ENCODE measurements around the gene FOXP1. TPM values are rescaled to one million over a fixed set of nuclear protein-coding genes. Genes with fewer than 3 reads are reported as not detected.
"Not testable (repeated sequence)": the region's sequence is repeated elsewhere in the genome, so short reads cannot be mapped to it uniquely, and the experiment has no call there.

The FOXP1 gene
- total RNA-seq, 1 experiment from 2014 or later: 31.8 TPM

DNA sequence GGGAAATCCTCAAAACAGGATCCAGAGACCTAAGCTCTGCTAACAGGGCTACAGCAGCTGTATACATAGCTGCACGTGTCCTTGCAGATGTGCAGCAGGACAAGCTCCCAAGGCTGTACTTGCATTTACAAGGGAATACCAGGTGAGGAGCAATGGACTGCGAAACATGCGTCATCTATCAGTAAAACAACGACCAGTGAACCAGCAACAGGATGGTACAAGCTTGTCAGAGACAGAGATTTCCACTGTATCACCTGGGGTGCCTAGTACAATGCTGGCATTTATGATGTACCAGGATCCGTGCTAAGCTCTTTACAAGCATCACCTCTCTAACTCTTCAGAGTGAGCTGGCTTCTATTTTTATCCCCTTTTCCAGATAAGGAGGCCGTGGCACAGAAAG, 227.3 kb downstream of the FOXP1 start:
- in situ Hi-C loops (cut with HindIII; ENCODE audit: low pct_unique_long_range_greater_than_20kb, low sequenced_read_pairs): no loop called here
- peak; percentile 47 for DNase-seq (ENCODE audit: low read depth)

DNA sequence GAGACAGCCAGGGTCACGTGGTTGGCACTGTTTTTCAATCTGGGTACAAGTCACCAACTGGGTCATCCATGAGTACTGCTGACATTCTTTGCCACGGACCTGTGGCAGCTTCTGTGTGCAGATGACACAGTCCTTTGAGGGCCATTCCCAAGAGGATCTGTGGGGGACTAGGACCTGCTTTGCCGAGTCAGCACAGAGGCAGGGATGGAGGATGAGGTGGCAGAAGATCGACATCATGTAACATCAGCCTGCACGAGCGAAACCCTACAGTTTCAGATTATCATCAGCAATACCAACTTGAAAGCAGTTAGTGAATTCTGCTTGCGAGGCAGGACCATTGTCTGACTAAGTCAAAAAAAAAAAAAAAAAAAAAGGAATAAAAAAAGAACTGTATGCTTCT, 227.7 kb downstream of the FOXP1 start:
- DNase-seq (ENCODE audit: low read depth): no peak
- in situ Hi-C loops (cut with HindIII; ENCODE audit: low pct_unique_long_range_greater_than_20kb, low sequenced_read_pairs): no loop called here

DNA sequence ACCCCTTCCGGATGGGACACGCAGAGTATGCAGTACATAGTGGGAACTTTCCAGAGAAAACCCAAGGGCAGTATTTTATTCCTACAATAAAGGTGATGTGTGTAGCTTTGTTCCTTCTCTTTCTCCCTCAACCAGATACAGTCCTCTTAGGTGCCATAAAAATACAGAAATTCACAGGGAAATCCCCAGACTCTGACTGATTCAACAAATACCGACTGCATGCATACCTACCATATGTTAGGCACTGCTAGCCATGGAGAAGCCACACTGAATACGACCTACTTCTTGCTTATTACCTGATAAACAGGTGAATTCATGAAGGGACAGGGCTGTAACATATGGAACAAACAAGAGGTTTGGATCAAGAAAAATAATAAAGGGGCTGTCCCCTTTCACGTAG, 228.5 kb downstream of the FOXP1 start:
- DNase-seq (ENCODE audit: low read depth): no peak
- in situ Hi-C loops (cut with HindIII; ENCODE audit: low pct_unique_long_range_greater_than_20kb, low sequenced_read_pairs): no loop called here

DNA sequence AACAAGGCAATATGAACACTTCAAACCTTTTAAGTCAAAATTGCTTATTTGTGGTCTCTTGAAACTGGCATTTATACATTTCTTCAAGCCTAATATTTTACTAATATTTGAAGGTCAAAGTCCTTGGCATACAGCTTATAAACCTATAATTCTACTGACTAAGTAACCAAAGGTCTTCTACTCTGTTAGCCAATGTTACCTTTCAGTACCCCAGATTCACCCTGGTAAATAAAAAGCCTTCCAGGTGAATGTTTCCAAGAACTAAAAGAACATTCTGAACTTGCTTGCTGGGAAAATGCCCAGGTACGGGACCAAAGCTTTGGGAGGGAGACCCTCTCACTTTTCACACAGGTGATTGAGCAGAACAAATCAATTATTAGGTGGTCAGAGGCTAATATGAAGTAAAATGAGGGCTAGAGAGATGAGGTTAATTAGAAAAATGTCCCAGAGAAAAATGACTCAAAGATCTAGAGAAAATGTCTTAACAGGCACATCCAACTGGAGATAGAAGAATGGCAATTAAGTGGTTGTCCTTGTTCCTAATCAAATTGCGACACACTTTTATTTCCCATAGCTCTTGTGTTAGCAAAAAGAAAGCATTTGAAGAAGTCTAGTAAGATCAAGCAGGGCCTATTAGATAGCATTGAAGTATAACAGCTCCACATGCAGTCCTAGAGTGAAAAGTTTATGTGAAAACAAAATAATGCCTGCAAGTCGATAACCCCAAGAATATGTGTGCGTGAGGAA, 232.0 kb downstream of the FOXP1 start:
- DNase-seq (ENCODE audit: low read depth): no peak
- in situ Hi-C loops (cut with HindIII; ENCODE audit: low pct_unique_long_range_greater_than_20kb, low sequenced_read_pairs): no loop called here

DNA sequence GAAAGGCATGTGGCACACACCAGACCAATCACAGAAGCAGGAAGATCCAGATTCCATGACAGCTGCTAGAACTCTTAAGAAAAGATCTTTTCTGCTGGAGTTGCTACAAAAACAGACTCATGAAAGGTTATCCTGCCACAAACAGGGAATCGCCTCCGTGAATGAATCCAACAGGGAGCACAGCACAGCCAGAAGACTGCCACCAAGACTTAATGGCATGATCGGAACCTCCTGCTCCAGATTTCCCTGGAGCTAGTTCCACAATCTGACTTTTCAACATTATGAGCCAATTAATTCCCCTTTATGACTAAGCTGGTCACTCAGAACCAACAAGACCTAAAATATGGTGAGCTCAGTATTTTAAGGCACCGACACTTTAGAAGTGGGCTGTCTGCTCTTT, 232.5 kb downstream of the FOXP1 start:
- no peak for DNase-seq (ENCODE audit: low read depth)
- in situ Hi-C loops (cut with HindIII; ENCODE audit: low pct_unique_long_range_greater_than_20kb, low sequenced_read_pairs): no loop called here

DNA sequence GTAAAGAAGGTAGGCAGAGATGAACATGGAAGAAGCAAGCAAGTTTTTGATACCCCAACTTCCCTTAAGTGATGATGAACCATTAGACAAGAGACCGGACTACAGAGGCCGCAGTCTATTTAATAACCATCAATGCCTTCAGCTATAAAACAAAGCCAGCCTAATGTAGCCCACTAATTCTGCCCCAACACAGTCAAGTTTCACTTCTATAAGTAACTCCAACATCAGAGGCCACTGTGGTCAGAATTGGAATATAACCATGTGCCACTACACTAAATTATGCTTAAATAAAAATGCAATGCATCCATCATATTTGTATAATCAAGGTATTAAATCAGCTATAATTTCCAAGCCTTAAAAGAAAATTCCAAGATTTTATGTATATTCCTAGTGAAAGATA, 234.7 kb downstream of the FOXP1 start:
- DNase-seq (ENCODE audit: low read depth): no peak
- in situ Hi-C loops (cut with HindIII; ENCODE audit: low pct_unique_long_range_greater_than_20kb, low sequenced_read_pairs): no loop called here

DNA sequence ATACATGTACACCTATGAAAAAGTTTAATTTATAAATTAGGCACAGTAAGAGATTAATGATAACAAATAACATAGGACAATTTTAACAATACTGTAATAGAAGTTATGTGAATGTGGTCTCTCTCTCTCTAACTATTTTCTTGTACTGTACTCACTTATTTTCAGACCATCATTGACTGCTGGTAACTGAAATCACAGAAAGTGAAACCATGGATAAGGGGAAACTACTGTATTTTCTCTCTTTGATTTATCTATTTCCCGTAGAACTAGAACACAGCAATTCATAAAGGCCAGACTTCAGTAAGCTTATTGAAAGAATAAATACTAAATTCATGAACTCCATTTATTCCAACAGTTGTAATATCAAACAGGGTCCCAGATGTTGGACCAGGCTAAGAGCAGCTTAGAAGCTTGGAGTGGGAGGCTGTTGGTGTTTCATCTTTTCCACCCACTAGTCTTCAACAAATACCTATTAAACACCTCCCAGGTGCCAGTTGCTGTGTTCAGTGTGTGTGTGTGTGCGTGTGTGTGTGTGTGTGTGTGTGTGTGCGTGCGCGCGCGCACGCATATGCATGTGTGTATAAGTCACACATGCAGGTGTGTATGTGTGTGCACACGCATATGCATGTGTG, 235.4 kb downstream of the FOXP1 start:
- in situ Hi-C loops (cut with HindIII; ENCODE audit: low pct_unique_long_range_greater_than_20kb, low sequenced_read_pairs): no loop called here
- no peak for DNase-seq (ENCODE audit: low read depth)

DNA sequence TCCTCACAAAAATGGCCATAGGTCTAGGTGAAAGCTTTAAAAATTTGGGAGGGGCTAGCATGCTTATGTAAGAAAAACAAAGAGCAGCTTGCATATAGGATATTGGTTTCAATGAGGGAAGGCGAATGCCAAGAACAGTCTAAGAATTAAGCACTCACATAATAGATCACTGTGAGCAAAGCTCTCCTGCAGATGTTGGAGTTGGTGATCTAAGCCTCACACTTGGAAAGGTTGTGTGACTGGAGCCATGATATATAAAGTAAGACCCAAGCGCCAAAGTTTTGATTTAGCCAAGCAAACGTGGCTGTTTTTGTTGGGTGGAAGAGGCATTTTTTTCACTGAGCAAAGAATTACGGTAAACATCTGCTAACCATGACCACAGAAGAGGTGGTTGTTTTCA, 237.5 kb downstream of the FOXP1 start:
- no peak for DNase-seq (ENCODE audit: low read depth)
- in situ Hi-C loops (cut with HindIII; ENCODE audit: low pct_unique_long_range_greater_than_20kb, low sequenced_read_pairs): no loop called here

DNA sequence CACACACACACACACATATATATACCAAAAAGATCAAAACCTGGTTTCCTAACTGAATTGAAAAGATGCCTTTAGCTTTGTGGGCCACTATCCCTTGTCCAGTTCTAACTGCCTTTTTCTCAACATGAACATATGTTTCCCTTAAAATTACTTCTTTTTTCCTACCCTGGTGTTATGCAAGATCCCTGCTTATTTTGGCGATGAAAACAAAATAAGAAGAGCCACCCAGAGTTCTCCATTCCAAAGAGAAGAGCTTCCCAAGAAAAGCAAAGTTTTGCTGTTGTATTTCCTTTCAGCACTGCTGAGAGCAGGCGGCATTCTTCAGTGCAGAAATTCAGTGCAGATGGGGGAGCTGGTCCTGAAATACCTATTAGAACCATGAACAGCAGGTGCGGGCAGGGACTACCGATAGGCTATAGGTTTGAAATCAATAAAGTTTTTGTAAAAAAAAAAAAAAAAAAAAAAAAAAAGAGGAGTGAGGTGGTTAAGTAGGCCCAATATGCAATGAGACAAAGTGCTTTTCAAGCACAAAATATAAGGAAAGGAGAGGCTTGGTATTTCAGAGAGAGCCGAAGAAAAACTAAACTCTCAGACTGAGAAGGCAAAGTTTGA, 238.0 kb downstream of the FOXP1 start:
- no peak for DNase-seq (ENCODE audit: low read depth)
- in situ Hi-C loops (cut with HindIII; ENCODE audit: low pct_unique_long_range_greater_than_20kb, low sequenced_read_pairs): no loop called here

DNA sequence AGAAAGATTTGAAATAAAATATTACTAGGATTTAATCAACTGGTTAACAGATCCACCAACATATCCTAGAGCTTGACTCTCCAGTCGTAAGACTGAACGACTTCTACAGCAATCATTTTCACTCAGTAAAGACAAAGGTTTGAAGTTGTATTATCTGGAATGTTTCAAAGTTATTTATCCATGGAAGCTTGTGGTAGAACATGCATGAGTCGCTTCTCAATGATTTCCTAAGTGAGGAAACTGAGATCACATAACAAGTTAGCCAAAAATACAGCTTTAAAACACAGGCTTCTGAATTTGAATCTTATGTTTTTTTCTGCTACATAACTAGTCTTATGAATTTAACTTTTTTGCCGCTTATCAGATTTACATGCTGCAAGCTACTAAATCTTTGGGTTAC, 241.8 kb downstream of the FOXP1 start:
- peak; percentile 13 for DNase-seq (ENCODE audit: low read depth)
- in situ Hi-C loops (cut with HindIII; ENCODE audit: low pct_unique_long_range_greater_than_20kb, low sequenced_read_pairs): no loop called here

DNA sequence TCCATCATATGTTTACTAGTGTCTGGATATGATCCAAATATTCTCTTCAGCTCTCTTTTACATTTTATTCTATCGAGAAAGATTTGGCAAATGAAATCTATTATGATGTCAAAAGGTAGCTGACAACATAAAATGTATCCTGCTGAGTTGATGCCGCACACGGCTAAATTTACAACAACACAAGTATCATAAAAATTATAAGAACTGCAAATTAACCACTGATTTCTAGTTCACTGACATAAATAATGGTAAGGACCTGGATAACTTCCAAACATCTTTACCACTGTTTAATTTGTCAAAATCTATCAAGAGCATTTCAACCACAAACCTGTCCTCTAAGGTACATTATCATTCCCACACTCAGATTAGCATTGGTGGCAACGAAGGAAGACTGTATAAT, 244.5 kb downstream of the FOXP1 start:
- in situ Hi-C loops (cut with HindIII; ENCODE audit: low pct_unique_long_range_greater_than_20kb, low sequenced_read_pairs): no loop called here
- no peak for DNase-seq (ENCODE audit: low read depth)

DNA sequence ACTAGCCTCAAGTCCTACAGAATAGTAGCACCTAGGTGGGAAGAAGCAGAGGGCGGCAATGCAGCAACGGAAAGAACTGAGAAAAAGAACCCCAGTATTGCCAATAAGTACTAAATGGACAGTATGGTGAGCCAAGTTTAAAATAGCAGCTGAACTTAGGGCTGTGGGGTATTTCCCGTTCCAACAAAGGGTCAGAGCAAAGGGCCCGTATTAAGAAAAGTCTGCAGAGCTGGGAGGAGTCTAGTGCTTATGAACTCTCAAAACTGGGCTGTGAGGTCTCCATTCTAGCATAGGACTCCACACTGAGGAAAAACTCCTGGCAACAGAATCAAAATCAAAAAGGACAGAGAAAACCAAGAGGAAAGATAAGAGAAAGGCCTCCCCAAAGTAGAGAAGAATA, 250.7 kb downstream of the FOXP1 start:
- in situ Hi-C loops (cut with HindIII; ENCODE audit: low pct_unique_long_range_greater_than_20kb, low sequenced_read_pairs): no loop called here

DNA sequence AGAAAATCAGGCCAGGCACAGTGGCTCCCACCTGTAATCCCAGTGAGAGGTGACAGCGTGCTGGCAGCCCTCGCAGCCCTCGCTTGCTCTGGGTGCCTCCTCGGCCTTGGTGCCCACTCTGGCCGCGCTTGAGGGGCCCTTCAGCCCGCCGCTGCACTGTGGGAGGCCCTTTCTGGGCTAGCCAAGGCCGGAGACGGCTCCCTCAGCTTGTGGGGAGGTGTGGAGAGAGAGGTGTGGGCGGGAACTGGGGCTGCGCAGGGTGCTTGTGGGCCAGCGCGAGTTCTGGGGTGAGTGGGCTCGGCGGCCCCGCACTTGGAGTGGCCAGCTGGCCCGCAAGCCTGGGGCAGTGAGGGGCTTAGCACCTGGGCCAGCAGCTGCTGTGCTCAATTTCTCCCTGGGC, 252.6 kb downstream of the FOXP1 start:
- DNase-seq (ENCODE audit: low read depth): no peak
- in situ Hi-C loops (cut with HindIII; ENCODE audit: low pct_unique_long_range_greater_than_20kb, low sequenced_read_pairs): no loop called here

More for the DNA sequence above, 250.7 kb downstream of the FOXP1 start:
- no peak for DNase-seq (ENCODE audit: low read depth)

DNA sequence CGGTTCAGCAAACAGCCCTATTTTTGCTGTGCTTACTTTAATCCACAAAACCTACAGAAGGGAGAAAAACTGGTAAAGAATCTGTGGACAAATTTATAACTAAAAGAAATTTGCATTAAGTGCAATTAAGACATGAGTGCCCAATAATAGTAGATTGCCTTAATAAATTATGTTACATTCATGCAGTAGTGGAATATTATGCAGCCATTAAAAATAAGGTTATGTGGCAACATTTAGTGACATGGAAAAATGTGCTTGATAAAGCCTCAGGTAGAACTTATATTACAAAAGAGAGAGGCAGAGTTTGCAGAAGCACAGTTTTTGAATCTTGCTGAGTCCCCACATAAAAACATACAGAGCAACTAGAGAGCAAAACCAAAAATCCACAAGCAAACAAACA, 253.0 kb downstream of the FOXP1 start:
- no peak for DNase-seq (ENCODE audit: low read depth)
- in situ Hi-C loops (cut with HindIII; ENCODE audit: low pct_unique_long_range_greater_than_20kb, low sequenced_read_pairs): no loop called here

DNA sequence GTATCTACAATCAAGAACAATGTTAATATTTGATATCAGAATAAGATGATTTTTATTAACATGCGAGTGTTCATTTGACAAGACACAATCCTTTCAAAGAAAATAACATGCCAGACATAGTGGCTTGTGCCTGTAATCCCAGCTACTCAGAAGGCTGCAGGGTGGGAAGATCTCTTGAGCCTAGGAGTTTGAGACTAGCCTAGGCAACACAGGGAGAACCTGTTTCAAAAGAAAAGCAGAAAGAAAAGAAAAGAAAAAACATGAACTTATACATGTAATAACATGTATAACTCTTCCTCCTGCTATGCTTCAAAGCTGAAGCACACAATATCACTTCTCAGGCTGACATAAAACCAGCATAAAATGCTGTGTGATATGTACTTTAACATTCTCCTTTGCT, 253.7 kb downstream of the FOXP1 start:
- DNase-seq (ENCODE audit: low read depth): no peak
- in situ Hi-C loops (cut with HindIII; ENCODE audit: low pct_unique_long_range_greater_than_20kb, low sequenced_read_pairs): no loop called here

DNA sequence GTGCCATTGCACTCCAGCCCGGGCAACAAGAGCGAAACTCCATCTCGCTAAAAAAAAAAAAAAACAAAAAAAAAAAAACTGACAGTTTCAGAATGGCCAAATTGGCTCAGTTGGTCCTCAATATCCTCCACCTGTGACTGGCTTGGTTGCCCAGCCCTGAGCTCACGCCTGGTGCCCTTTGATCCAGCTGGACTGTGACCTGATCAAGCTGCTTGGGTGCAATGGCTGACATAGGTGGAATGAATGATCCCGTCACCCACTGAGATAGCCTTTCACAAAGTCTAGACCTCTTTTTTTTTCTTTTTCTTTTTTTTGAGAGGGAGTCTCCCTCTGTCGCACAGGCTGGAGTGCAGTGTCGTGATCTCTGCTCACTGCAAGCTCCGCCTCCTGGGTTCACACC, 254.6 kb downstream of the FOXP1 start:
- in situ Hi-C loops (cut with HindIII; ENCODE audit: low pct_unique_long_range_greater_than_20kb, low sequenced_read_pairs): no loop called here

DNA sequence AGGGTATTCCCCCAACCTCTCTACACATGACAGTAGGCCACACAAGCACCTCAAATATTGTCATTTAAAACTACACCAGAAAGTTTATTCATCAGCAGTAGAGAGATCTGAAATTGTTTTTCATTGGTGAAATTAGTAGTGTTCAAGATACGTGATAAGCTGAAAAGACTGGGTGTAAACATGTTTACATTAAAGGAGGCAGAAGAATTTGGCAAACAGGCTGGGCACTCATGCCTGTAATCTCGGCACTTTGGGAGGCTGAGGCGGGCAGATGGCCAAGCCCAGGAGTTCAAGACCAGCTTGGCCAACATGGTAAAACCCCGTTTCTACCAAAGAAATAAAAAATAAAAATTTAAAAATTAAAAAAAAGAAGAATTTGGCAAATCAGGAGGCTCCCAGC, 255.6 kb downstream of the FOXP1 start:
- in situ Hi-C loops (cut with HindIII; ENCODE audit: low pct_unique_long_range_greater_than_20kb, low sequenced_read_pairs): no loop called here
- DNase-seq (ENCODE audit: low read depth): no peak

More for the DNA sequence above, 254.6 kb downstream of the FOXP1 start:
- no peak for DNase-seq (ENCODE audit: low read depth)

DNA sequence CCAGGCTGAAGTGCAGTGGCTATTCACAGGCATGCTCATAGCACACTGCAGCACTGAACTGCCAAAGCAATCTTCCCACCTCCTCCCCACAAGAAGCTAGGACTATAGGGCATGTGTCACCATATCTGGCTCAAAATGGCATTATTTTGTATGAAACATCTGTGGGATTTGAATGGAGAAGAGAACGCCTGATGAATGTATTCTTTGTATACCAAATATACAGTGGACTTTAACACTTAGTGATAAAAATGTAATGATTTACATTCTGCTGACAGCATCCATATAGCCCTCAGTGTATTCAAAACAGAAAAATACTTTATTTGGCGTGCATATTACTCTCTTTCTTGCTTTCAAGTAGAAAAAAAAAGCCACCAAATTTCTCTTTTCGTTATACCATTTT, 257.8 kb downstream of the FOXP1 start:
- no peak for DNase-seq (ENCODE audit: low read depth)
- in situ Hi-C loops (cut with HindIII; ENCODE audit: low pct_unique_long_range_greater_than_20kb, low sequenced_read_pairs): no loop called here

DNA sequence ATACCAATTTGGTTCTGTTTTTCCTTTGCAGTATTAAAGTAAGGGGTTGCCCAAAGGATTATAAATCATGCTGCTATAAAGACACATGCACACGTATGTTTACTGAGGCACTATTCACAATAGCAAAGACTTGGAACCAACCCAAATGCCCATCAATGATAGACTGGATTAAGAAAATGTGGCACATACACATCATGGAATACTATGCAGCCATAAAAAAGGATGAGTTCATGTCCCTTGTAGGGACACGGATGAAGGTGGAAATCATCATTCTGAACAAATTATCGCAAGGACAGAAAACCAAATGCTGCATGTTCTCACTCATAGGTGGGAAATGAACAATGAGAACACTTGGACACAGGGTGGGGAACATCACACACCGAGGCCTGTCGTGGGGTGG, 259.3 kb downstream of the FOXP1 start:
- in situ Hi-C loops (cut with HindIII; ENCODE audit: low pct_unique_long_range_greater_than_20kb, low sequenced_read_pairs): not testable (repeated sequence)

DNA sequence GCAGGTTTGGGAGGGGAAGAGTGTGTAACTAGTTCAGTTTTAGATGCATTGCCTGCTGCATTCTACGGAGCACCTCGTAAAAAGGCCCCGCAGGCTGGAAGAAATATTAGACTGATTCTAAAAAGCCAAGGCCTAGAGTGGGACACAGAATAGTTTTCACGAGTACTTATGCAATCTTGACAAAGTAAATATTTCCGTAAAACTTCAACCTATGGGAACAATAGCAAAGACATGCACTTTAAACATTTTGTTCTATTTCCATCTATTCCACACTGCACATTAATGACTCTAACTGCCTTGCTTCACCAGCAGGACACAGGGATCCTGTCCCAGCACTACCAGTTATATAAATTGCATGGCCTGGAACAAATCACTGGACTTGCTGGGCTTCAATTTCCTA, 260.0 kb downstream of the FOXP1 start:
- in situ Hi-C loops (cut with HindIII; ENCODE audit: low pct_unique_long_range_greater_than_20kb, low sequenced_read_pairs): no loop called here
- DNase-seq (ENCODE audit: low read depth): no peak

More for the DNA sequence above, 259.3 kb downstream of the FOXP1 start:
- DNase-seq (ENCODE audit: low read depth): not testable (repeated sequence)
